Common myeloid progenitor, CD34-positive (primary cell): Measurements from ENCODE around the gene DCAF4.

Experiments used
- CTCF ChIA-PET: fragments of 350-600 bp; sonication (Branson Sonifier 250); formaldehyde crosslinking; loops from one replicate; lab custom pipeline; 2021; ENCODE audit warnings: antibody characterized with exemption; lab: Charles Lee
- POLR2A ChIA-PET: fragments of 350-600 bp; sonication (Branson Sonifier 250); formaldehyde crosslinking; loops from one replicate; lab custom pipeline; 2021; ENCODE audit warnings: antibody characterized with exemption; lab: Charles Lee
- DNase-seq, 3 donors: peaks; one replicate each; pipeline versions ENCODE4 v3.0.0 to v3.0.0-alpha.2; 2013
- H3K27ac ChIP-seq, 2 experiments: 1 replicate in 1 of 2; 2 replicates in 1 of 2; pipeline ENCODE4 v1.7.0; 2013; ENCODE audit warnings: inconsistent platforms in 2 of 2, low read length in 2 of 2, mild to moderate bottlenecking in 2 of 2, low read depth in 1 of 2, moderate library complexity in 1 of 2; ENCODE audit not compliant: severe bottlenecking in 2 of 2, insufficient read depth in 1 of 2, poor library complexity in 1 of 2
- H3K27me3 ChIP-seq, 5 experiments: replicated peaks in 2 of 5; 1 replicate in 3 of 5; 2 replicates in 2 of 5; pipeline versions ENCODE4 v1.6.1 to v1.7.0; 2013; ENCODE audit warnings: low read length in 4 of 5, mild to moderate bottlenecking in 2 of 5, moderate library complexity in 2 of 5, inconsistent platforms in 1 of 5; ENCODE audit not compliant: insufficient read depth in 5 of 5, control insufficient read depth in 4 of 5
- H3K36me3 ChIP-seq, 4 experiments: 1 replicate in 2 of 4; 2 replicates in 2 of 4; pipeline versions ENCODE4 v1.6.1 to v1.7.0; 2013; ENCODE audit warnings: low read length in 3 of 4, control low read depth in 1 of 4, mild to moderate bottlenecking in 1 of 4; ENCODE audit not compliant: control insufficient read depth in 4 of 4, insufficient read depth in 4 of 4
- H3K4me1 ChIP-seq, 4 experiments: 1 replicate in 3 of 4; 2 replicates in 1 of 4; pipeline versions ENCODE4 v1.6.1 to v1.7.1; 2013; ENCODE audit warnings: low read length in 3 of 4, mild to moderate bottlenecking in 3 of 4, control low read depth in 1 of 4, inconsistent platforms in 1 of 4, moderate library complexity in 1 of 4; ENCODE audit not compliant: control insufficient read depth in 4 of 4, insufficient read depth in 4 of 4; ENCODE audit errors: control extremely low read depth in 1 of 4
- H3K4me3 ChIP-seq, 7 experiments: 1 replicate in 4 of 7; 2 replicates in 3 of 7; pipeline versions ENCODE4 v1.5.1 to v1.7.0; 2013; ENCODE audit warnings: mild to moderate bottlenecking in 7 of 7, low read length in 6 of 7, moderate library complexity in 6 of 7, inconsistent platforms in 2 of 7, low read depth in 2 of 7, control low read depth in 1 of 7; ENCODE audit not compliant: insufficient read depth in 4 of 7, control insufficient read depth in 1 of 7; ENCODE audit errors: extremely low read depth in 1 of 7
- H3K9me3 ChIP-seq, 5 experiments: 1 replicate in 4 of 5; 2 replicates in 1 of 5; pipeline versions ENCODE4 v1.6.1 to v1.7.1; 2013; ENCODE audit warnings: low read length in 4 of 5, mild to moderate bottlenecking in 2 of 5, inconsistent platforms in 1 of 5, low read depth in 1 of 5, moderate library complexity in 1 of 5; ENCODE audit not compliant: control insufficient read depth in 4 of 5, insufficient read depth in 2 of 5; ENCODE audit errors: control extremely low read depth in 1 of 5
- WGBS: methylation state at CpG from one replicate; pipeline ENCODE4 v1.1.5; 2013; ENCODE audit not compliant: insufficient coverage; 5-methylcytosine and 5-hydroxymethylcytosine counted together

Gene DCAF4

GRCh38 chr14:72881543-72881942, 44.7 kb upstream of the DCAF4 start:
- POLR2A ChIA-PET = no interaction called here
- no peak for DNase-seq
- peaks cover 0 to 21% (median 2%) of the 10 kb centered on the region in 4 experiments for H3K4me1 ChIP-seq
- WGBS = 100% methylated on average over 1 of the region's 2 CpGs
- peaks cover 0 to 26% (median 2%) of the 10 kb centered on the region in 5 experiments for H3K27me3 ChIP-seq
- no peak overlapping the region for H3K4me3 ChIP-seq
- H3K9me3 ChIP-seq = no peaks in the 10 kb centered on the region
- no peaks in the 10 kb centered on the region for H3K36me3 ChIP-seq
- CTCF ChIA-PET = interaction anchor here (0.9 to 1.4 kb wide), 2 partner anchors 9 to 366 kb away, joined by 3 read pairs; no protein-coding TSS in a partner anchor
- H3K27ac ChIP-seq = no peak overlapping the region

GRCh38 chr14:72882047-72882446, 44.2 kb upstream of the DCAF4 start:
- DNase-seq = no peak
- WGBS = no CpG with 5 or more reads among the region's 1 CpG
- no peak overlapping the region for H3K4me3 ChIP-seq
- H3K9me3 ChIP-seq = no peaks in the 10 kb centered on the region
- H3K27me3 ChIP-seq = peaks cover 0 to 24% (median 2%) of the 10 kb centered on the region in 5 experiments
- no peak overlapping the region for H3K27ac ChIP-seq
- H3K36me3 ChIP-seq = no peaks in the 10 kb centered on the region
- CTCF ChIA-PET = interaction anchor here (0.9 to 1.4 kb wide), 2 partner anchors 9 to 366 kb away, joined by 3 read pairs; no protein-coding TSS in a partner anchor
- POLR2A ChIA-PET = no interaction called here
- peaks cover 0 to 21% (median 2%) of the 10 kb centered on the region in 4 experiments for H3K4me1 ChIP-seq

GRCh38 chr14:72882463-72882862, 43.8 kb upstream of the DCAF4 start:
- H3K27ac ChIP-seq = no peak overlapping the region
- H3K36me3 ChIP-seq = no peaks in the 10 kb centered on the region
- 100% methylated on average over 2 of the region's 7 CpGs for WGBS
- ChIA-PET POLR2A (interaction anchor here (0.5 kb wide), 1 partner anchor 125 kb away, joined by 3 read pairs; no protein-coding TSS in a partner anchor), CTCF (interaction anchor here (0.9 to 1.4 kb wide), 2 partner anchors 9 to 367 kb away, joined by 3 read pairs; no protein-coding TSS in a partner anchor)
- peaks cover 0 to 20% (median 2%) of the 10 kb centered on the region in 5 experiments for H3K27me3 ChIP-seq
- H3K4me3 ChIP-seq = no peak overlapping the region
- DNase-seq = no peak
- H3K9me3 ChIP-seq = no peaks in the 10 kb centered on the region
- H3K4me1 ChIP-seq = peaks cover 0 to 21% (median 3%) of the 10 kb centered on the region in 4 experiments

- WGBS = 100% methylated on average over 1 of the region's 2 CpGs
- Histone ChIP-seq H3K36me3 (no peaks in the 10 kb centered on the region), H3K4me3 (no peak overlapping the region), H3K27ac (no peak overlapping the region), H3K4me1 (peaks cover 0 to 21% (median 3%) of the 10 kb centered on the region in 4 experiments), H3K27me3 (peaks cover 0 to 23% (median 2%) of the 10 kb centered on the region in 5 experiments), H3K9me3 (no peaks in the 10 kb centered on the region)
- POLR2A ChIA-PET = no interaction called here
- DNase-seq = no peak
- CTCF ChIA-PET = no interaction called here
Observed at GRCh38 chr14:72883109-72883508, 43.2 kb upstream of the DCAF4 start.

- peak in 2 of 3 donors; percentile 28 to 35 for DNase-seq
- H3K4me1 ChIP-seq = peaks cover 0 to 21% (median 3%) of the 10 kb centered on the region in 4 experiments
Observed at GRCh38 chr14:72883961-72884360, 42.3 kb upstream of the DCAF4 start.

GRCh38 chr14:72884386-72884785, 41.9 kb upstream of the DCAF4 start:
- POLR2A ChIA-PET = no interaction called here
- Histone ChIP-seq H3K9me3 (no peaks in the 10 kb centered on the region), H3K4me3 (no peak overlapping the region), H3K27me3 (peaks cover 0 to 36% (median 9%) of the 10 kb centered on the region in 5 experiments), H3K27ac (no peak overlapping the region), H3K36me3 (no peaks in the 10 kb centered on the region), H3K4me1 (peaks cover 0 to 21% (median 3%) of the 10 kb centered on the region in 4 experiments)
- WGBS = no CpG with 5 or more reads among the region's 4 CpGs
- no peak for DNase-seq
- CTCF ChIA-PET = interaction anchor here (1.5 kb wide), 1 partner anchor 180 kb away, joined by 3 read pairs; no protein-coding TSS in a partner anchor

More at GRCh38 chr14:72883961-72884360, 42.3 kb upstream of the DCAF4 start:
- ChIA-PET CTCF (interaction anchor here (1.5 kb wide), 1 partner anchor 180 kb away, joined by 3 read pairs; no protein-coding TSS in a partner anchor), POLR2A (no interaction called here)
- 100% methylated on average over 1 of the region's 4 CpGs for WGBS
- no peak overlapping the region for H3K27ac ChIP-seq
- H3K4me3 ChIP-seq = no peak overlapping the region
- H3K9me3 ChIP-seq = no peaks in the 10 kb centered on the region
- H3K27me3 ChIP-seq = peaks cover 0 to 31% (median 7%) of the 10 kb centered on the region in 5 experiments
- no peaks in the 10 kb centered on the region for H3K36me3 ChIP-seq

- CTCF ChIA-PET = interaction anchor here (1.0 to 1.7 kb wide), 5 partner anchors 10 to 374 kb away, joined by 3 to 5 read pairs (median 3); no protein-coding TSS in a partner anchor
- POLR2A ChIA-PET = interaction anchor here (0.5 to 0.7 kb wide), 3 partner anchors 14 to 1645 kb away, joined by 3 to 5 read pairs (median 4); no protein-coding TSS in a partner anchor
- peaks cover 8 to 56% (median 29%) of the 10 kb centered on the region in 5 experiments for H3K27me3 ChIP-seq
Observed at GRCh38 chr14:72887514-72887913, 38.8 kb upstream of the DCAF4 start.

More at GRCh38 chr14:72887514-72887913, 38.8 kb upstream of the DCAF4 start:
- H3K9me3 ChIP-seq = no peaks in the 10 kb centered on the region
- no peak overlapping the region for H3K4me3 ChIP-seq
- no peaks in the 10 kb centered on the region for H3K36me3 ChIP-seq
- no CpG with 5 or more reads among the region's 3 CpGs for WGBS
- H3K4me1 ChIP-seq = peaks cover 0 to 21% (median 11%) of the 10 kb centered on the region in 4 experiments
- no peak for DNase-seq
- no peak overlapping the region for H3K27ac ChIP-seq
